K562 (cell line): ENCODE data around the gene RPS2. TPM values are rescaled to one million over a fixed set of nuclear protein-coding genes. Genes with fewer than 3 reads are reported as not detected.

Source experiments
- GABPB2 ChIP-seq: fragments of 250-450 bp; sonication (Bioruptor Pico); conservative IDR thresholded peaks from 2 replicates; pipeline ENCODE4 v1.5.1; 2021; ENCODE audit warnings: mild to moderate bottlenecking
- GTF2F1 ChIP-seq: IDR thresholded peaks from 2 replicates; pipeline ENCODE4 v1.6.1; 2011; ENCODE audit warnings: low read depth, low read length, improper control_type of control experiment
- ID3 ChIP-seq, 2 experiments: fragments of 250-450 bp in 1 of 2; fragments of 450-650 bp in 1 of 2; sonication (Bioruptor Pico) in 1 of 2; IDR thresholded peaks; 2 replicates each; pipeline versions ENCODE4 v1.6.1 to v1.8.0; 2016 to 2021; ENCODE audit warnings: mild to moderate bottlenecking in 2 of 2, moderate library complexity in 2 of 2, missing compliant biosample characterization in 1 of 2, missing genetic modification characterization in 1 of 2
- MCM5 ChIP-seq: fragments of 450-650 bp; IDR thresholded peaks from 2 replicates; pipeline ENCODE4 v1.6.1; 2016; ENCODE audit warnings: low read depth
- MEIS2 ChIP-seq: fragments of 450-650 bp; IDR thresholded peaks from 2 replicates; pipeline ENCODE4 v1.6.1; 2014; ENCODE audit warnings: mild to moderate bottlenecking; ENCODE audit not compliant: partially characterized antibody
- MYNN ChIP-seq, 2 experiments: sonication (generic); formaldehyde crosslinking in 1 of 2; IDR thresholded peaks; 2 replicates each; pipeline versions ENCODE4 v1.5.0 to v1.6.1; 2016 to 2020; ENCODE audit warnings: antibody characterized with exemption in 1 of 2, missing genetic modification reagents in 1 of 2
- NCOA6 ChIP-seq: fragments of 450-650 bp; IDR thresholded peaks from 2 replicates; pipeline ENCODE4 v1.6.1; 2017; ENCODE audit warnings: mild to moderate bottlenecking
- REST ChIP-seq, 2 experiments: fragments of 450-650 bp; formaldehyde crosslinking in 1 of 2; IDR thresholded peaks; 2 replicates each; pipeline versions ENCODE4 v1.4.0 to v1.6.1; 2014 to 2020; ENCODE audit warnings: mild to moderate bottlenecking in 2 of 2, borderline replicate concordance in 1 of 2, low read depth in 1 of 2
- SP1 ChIP-seq: sonication (generic); formaldehyde crosslinking; IDR thresholded peaks from 2 replicates; pipeline ENCODE4 v1.8.1; 2022; ENCODE audit warnings: mild to moderate bottlenecking, missing genetic modification reagents
- STAG1 ChIP-seq: sonication (generic); formaldehyde crosslinking; IDR thresholded peaks from 2 replicates; pipeline ENCODE4 v1.5.0; 2020; ENCODE audit warnings: missing genetic modification reagents, borderline replicate concordance
- TAF7 ChIP-seq: fragments of 450-650 bp; IDR thresholded peaks from 2 replicates; pipeline ENCODE4 v1.6.1; 2016; ENCODE audit warnings: missing genetic modification characterization, missing compliant biosample characterization
- TRIM24 ChIP-seq, 2 experiments: fragments of 450-650 bp; IDR thresholded peaks; 2 replicates each; pipeline ENCODE4 v1.6.1; 2016
- ZFP36 ChIP-seq: fragments of 150-350 bp; IDR thresholded peaks from 2 replicates; pipeline ENCODE4 v1.6.1; 2018; ENCODE audit warnings: low read length, low read depth; ENCODE audit not compliant: partially characterized antibody
- ZNF408 ChIP-seq: fragments of 250-450 bp; sonication (Bioruptor Pico); IDR thresholded peaks from 2 replicates; pipeline ENCODE4 v1.4.0; 2020; ENCODE audit warnings: low read depth, mild to moderate bottlenecking, moderate library complexity
- ZNF764 ChIP-seq: fragments of 250-450 bp; sonication (Bioruptor Pico); IDR thresholded peaks from 2 replicates; pipeline ENCODE4 v1.4.0; 2020; ENCODE audit warnings: low read depth, mild to moderate bottlenecking, moderate library complexity
- ZSCAN32 ChIP-seq: fragments of 450-650 bp; formaldehyde crosslinking; IDR thresholded peaks from 2 replicates; pipeline ENCODE4 v1.4.0; 2020; ENCODE audit warnings: mild to moderate bottlenecking, moderate library complexity
- polyA plus RNA-seq, 8 experiments: library from polyadenylated mRNA; depleted of rRNA in 4 of 8; stranded (reverse) in 5 of 8; unstranded in 3 of 8; fragments of >200 nt; fragmentation: Nextera tagmentation in 2 of 8; fragmentation: Illumina TruSeq in 1 of 8; extraction: Ambion mirVana in 2 of 8; extraction: Trizol in 1 of 8; gene quantifications; 2 replicates each; pipeline versions ENCODE4 v1.2.1 to v1.2.3, GENCODE V29; 2011 to 2014; ENCODE audit warnings: inconsistent platforms in 1 of 8, missing spikeins in 1 of 8
- total RNA-seq, 7 experiments: library from RNA; depleted of rRNA in 6 of 7; stranded (reverse); fragments of >200 nt in 6 of 7; fragmentation: Illumina TruSeq in 2 of 7; extraction: Trizol in 2 of 7; gene quantifications; 2 replicates each; pipeline versions ENCODE4 v1.2.1 to v1.2.3, GENCODE V29; 2011 to 2021; ENCODE audit warnings: low replicate concordance in 1 of 7

RPS2 gene
- total and polyA plus RNA-seq, 9 of the 15 experiments (the other 6 are each of a cell fraction or from before 2014, with no cell fraction given), result 834 to 4,794 (median 3,793) TPM

GRCh38 chr16:1959269-1960039, 5.2 kb downstream of the RPS2 start, which contains the start of gene NDUFB10 (continued):
- no peak for TF ChIP-seq GABPB2 (CRISPR knock-in tag)
- TF ChIP-seq TAF7, result peak; percentile 28; the same call in 1 of the 2 replicates
- 0 out of 2 replicates have a peak, but pooled peaks have one; percentile 9 for TF ChIP-seq ZSCAN32
- TF ChIP-seq ZFP36, result peak; percentile 17
- no peak for TF ChIP-seq ID3 (CRISPR knock-in tag; IDR thresholded peaks at IDR 0.05)
- TF ChIP-seq ID3 (tag; IDR thresholded peaks at IDR 0.05), result 0 out of 2 replicates have a peak, but pooled peaks have one; percentile 61
- TF ChIP-seq MCM5, result no peak
- TF ChIP-seq NCOA6, result no peak
- peak; percentile 95 for TF ChIP-seq ZNF764 (CRISPR knock-in tag)
- TF ChIP-seq SP1 (CRISPR knock-in tag), result peak; percentile 68
- TF ChIP-seq REST (IDR thresholded peaks at IDR 0.05; ENCODE audit: borderline replicate concordance), result peak; percentile 53; the same call in 1 of the 2 replicates
- no peak for TF ChIP-seq REST (CRISPR knock-in tag; IDR thresholded peaks at IDR 0.05; ENCODE audit: low read depth)
- TF ChIP-seq ZNF408 (CRISPR knock-in tag), result no peak
- TF ChIP-seq MYNN (IDR thresholded peaks at IDR 0.05), result peak; percentile 25; the same call in 1 of the 2 replicates
- TF ChIP-seq MYNN (CRISPR knock-in tag; IDR thresholded peaks at IDR 0.05), result no peak
- peak; percentile 22; the same call in 1 of the 2 replicates for TF ChIP-seq STAG1
- TF ChIP-seq MEIS2, result peak; percentile 52
- peak; percentile 37; the same call in 1 of the 2 replicates for TF ChIP-seq GTF2F1
- no peak for TF ChIP-seq TRIM24 (IDR thresholded peaks at IDR 0.05)
